SU-DHL-6 (cell line): Measurements from ENCODE around the gene ARHGAP22.

Experiments used
- EZH2phosphoT487 ChIP-seq: fragments of 200-600 bp; sonication (generic), shearing (Covaris generic); conservative IDR thresholded peaks from 2 replicates; pipeline ENCODE4 v1.6.1; 2018; ENCODE audit warnings: mild to moderate bottlenecking, antibody characterized with exemption, low read length, moderate library complexity, mixed read lengths
- TF ChIP-seq, protein P1 (sequence below): fragments of 200-600 bp; sonication (generic); IDR thresholded peaks from one replicate; pipeline ENCODE4 v1.5.1; 2017; ENCODE audit warnings: antibody characterized with exemption, mild to moderate bottlenecking, low read length, moderate library complexity; ENCODE audit not compliant: insufficient read depth, poor library complexity, severe bottlenecking

GRCh38 chr10:48623009-48623408 is 18.1 kb upstream of the ARHGAP22 start:
- TF ChIP-seq, protein P1, sequence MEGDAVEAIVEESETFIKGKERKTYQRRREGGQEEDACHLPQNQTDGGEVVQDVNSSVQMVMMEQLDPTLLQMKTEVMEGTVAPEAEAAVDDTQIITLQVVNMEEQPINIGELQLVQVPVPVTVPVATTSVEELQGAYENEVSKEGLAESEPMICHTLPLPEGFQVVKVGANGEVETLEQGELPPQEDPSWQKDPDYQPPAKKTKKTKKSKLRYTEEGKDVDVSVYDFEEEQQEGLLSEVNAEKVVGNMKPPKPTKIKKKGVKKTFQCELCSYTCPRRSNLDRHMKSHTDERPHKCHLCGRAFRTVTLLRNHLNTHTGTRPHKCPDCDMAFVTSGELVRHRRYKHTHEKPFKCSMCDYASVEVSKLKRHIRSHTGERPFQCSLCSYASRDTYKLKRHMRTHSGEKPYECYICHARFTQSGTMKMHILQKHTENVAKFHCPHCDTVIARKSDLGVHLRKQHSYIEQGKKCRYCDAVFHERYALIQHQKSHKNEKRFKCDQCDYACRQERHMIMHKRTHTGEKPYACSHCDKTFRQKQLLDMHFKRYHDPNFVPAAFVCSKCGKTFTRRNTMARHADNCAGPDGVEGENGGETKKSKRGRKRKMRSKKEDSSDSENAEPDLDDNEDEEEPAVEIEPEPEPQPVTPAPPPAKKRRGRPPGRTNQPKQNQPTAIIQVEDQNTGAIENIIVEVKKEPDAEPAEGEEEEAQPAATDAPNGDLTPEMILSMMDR, result no peak
- no peak for TF ChIP-seq EZH2phosphoT487
